ENCODE measurements around the gene LRRC59. TPM values are rescaled to one million over a fixed set of nuclear protein-coding genes. Genes with fewer than 3 reads are reported as not detected.

LRRC59 gene
- total and polyA plus RNA-seq, 2 of the 13 experiments (the other 11 are each of a cell fraction or from before 2014, with no cell fraction given) = 87.3 to 222 TPM

DNA sequence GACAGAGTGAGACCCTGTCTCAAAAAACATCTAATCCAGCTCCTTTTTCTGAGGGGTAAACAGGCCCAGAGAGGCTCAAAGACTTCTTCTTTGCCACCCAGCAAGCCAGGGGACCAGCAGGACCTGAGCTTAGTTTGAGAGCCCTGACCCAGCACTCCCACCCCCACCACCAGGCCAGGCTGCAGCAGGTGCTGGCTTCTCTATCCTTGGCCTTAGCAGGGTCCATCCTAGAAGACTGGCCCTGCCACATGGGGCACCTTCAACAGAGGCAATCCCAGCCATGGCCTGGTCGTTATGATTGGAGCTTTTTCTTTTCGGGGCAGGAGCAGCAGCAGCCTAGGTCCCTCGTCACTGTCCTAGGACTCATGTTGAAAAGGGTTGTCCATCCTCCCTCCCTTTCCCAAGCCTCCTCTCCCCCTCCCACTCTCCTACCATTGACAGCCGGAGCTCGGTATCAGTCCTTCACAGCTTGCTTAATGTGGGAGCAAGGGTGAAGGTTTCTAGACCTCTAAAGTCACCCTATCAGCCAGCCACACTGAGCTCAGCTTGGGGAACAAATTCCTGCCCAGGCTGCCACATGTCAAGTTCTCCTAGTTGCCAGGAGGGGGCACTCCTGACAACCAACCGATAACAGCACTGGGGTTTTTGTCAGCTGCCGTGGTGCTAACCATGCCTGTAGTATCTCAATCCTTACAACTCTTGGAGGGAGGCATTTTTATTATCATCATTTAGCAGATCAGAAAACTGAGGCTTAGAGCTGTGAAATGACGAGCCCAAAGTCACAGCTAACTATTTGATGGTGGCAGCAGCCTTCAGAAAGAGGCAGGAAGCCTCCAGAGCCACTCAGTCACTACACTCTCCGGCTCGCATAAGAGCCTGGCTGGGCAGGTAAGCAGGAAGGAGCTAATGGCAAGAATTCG is 35.5 kb downstream of the LRRC59 start (continued):
- TF ChIP-seq SRF (IDR thresholded peaks at IDR 0.05; ENCODE audit: low read depth, low read length) = no peak
- TF ChIP-seq CHD4 (IDR thresholded peaks at IDR 0.05; ENCODE audit: borderline replicate concordance, low read length) = no peak
- TF ChIP-seq ZMYM2 (CRISPR knock-in tag; IDR thresholded peaks at IDR 0.05) = no peak
- TF ChIP-seq MTF1 (CRISPR knock-in tag; IDR thresholded peaks at IDR 0.05) = no peak
- TF ChIP-seq, protein P1, sequence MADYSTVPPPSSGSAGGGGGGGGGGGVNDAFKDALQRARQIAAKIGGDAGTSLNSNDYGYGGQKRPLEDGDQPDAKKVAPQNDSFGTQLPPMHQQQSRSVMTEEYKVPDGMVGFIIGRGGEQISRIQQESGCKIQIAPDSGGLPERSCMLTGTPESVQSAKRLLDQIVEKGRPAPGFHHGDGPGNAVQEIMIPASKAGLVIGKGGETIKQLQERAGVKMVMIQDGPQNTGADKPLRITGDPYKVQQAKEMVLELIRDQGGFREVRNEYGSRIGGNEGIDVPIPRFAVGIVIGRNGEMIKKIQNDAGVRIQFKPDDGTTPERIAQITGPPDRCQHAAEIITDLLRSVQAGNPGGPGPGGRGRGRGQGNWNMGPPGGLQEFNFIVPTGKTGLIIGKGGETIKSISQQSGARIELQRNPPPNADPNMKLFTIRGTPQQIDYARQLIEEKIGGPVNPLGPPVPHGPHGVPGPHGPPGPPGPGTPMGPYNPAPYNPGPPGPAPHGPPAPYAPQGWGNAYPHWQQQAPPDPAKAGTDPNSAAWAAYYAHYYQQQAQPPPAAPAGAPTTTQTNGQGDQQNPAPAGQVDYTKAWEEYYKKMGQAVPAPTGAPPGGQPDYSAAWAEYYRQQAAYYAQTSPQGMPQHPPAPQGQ (CRISPR knock-in tag; IDR thresholded peaks at IDR 0.05; ENCODE audit: borderline replicate concordance) = 0 out of 2 replicates have a peak, but pooled peaks have one; percentile 49
- TF ChIP-seq ZMYM4 (CRISPR knock-in tag; IDR thresholded peaks at IDR 0.05) = peak; percentile 25; the same call in 1 of the 2 replicates
- TF ChIP-seq, protein P2, sequence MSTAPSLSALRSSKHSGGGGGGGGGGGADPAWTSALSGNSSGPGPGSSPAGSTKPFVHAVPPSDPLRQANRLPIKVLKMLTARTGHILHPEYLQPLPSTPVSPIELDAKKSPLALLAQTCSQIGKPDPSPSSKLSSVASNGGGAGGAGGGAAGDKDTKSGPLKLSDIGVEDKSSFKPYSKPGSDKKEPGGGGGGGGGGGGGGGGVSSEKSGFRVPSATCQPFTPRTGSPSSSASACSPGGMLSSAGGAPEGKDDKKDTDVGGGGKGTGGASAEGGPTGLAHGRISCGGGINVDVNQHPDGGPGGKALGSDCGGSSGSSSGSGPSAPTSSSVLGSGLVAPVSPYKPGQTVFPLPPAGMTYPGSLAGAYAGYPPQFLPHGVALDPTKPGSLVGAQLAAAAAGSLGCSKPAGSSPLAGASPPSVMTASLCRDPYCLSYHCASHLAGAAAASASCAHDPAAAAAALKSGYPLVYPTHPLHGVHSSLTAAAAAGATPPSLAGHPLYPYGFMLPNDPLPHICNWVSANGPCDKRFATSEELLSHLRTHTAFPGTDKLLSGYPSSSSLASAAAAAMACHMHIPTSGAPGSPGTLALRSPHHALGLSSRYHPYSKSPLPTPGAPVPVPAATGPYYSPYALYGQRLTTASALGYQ (CRISPR knock-in tag; IDR thresholded peaks at IDR 0.05) = no peak
- TF ChIP-seq, protein P3, sequence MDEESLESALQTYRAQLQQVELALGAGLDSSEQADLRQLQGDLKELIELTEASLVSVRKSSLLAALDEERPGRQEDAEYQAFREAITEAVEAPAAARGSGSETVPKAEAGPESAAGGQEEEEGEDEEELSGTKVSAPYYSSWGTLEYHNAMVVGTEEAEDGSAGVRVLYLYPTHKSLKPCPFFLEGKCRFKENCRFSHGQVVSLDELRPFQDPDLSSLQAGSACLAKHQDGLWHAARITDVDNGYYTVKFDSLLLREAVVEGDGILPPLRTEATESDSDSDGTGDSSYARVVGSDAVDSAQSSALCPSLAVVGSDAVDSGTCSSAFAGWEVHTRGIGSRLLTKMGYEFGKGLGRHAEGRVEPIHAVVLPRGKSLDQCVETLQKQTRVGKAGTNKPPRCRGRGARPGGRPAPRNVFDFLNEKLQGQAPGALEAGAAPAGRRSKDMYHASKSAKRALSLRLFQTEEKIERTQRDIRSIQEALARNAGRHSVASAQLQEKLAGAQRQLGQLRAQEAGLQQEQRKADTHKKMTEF (CRISPR knock-in tag; IDR thresholded peaks at IDR 0.05) = peak; percentile 55; the same call in 1 of the 2 replicates
- no peak for TF ChIP-seq ZNF775 (CRISPR knock-in tag; IDR thresholded peaks at IDR 0.05; ENCODE audit: borderline replicate concordance)
- TF ChIP-seq SMAD1 (CRISPR knock-in tag; IDR thresholded peaks at IDR 0.05; ENCODE audit: borderline replicate concordance, low read depth) = 0 out of 2 replicates have a peak, but pooled peaks have one; percentile 27
- TF ChIP-seq TAF1 (CRISPR knock-in tag; IDR thresholded peaks at IDR 0.05) = no peak
- no peak for TF ChIP-seq ZC3H13 (CRISPR knock-in tag; IDR thresholded peaks at IDR 0.05)
- 0 out of 2 replicates have a peak, but pooled peaks have one; percentile 37 for TF ChIP-seq ZNF44 (CRISPR knock-in tag; IDR thresholded peaks at IDR 0.05)
- TF ChIP-seq SAP130 (CRISPR knock-in tag; IDR thresholded peaks at IDR 0.05; ENCODE audit: low read depth) = peak; percentile 76
- TF ChIP-seq CREB1 (IDR thresholded peaks at IDR 0.05) = no peak
- no peak for TF ChIP-seq CREB1 (CRISPR knock-in tag; IDR thresholded peaks at IDR 0.05)
- TF ChIP-seq RARG (CRISPR knock-in tag; IDR thresholded peaks at IDR 0.05; ENCODE audit: low read depth) = no peak
- TF ChIP-seq KDM4B (CRISPR knock-in tag; IDR thresholded peaks at IDR 0.05) = no peak
- TF ChIP-seq, protein P4, sequence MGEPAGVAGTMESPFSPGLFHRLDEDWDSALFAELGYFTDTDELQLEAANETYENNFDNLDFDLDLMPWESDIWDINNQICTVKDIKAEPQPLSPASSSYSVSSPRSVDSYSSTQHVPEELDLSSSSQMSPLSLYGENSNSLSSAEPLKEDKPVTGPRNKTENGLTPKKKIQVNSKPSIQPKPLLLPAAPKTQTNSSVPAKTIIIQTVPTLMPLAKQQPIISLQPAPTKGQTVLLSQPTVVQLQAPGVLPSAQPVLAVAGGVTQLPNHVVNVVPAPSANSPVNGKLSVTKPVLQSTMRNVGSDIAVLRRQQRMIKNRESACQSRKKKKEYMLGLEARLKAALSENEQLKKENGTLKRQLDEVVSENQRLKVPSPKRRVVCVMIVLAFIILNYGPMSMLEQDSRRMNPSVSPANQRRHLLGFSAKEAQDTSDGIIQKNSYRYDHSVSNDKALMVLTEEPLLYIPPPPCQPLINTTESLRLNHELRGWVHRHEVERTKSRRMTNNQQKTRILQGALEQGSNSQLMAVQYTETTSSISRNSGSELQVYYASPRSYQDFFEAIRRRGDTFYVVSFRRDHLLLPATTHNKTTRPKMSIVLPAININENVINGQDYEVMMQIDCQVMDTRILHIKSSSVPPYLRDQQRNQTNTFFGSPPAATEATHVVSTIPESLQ (CRISPR knock-in tag; conservative IDR thresholded peaks at IDR 0.05) = no peak
- TF ChIP-seq NRL (CRISPR knock-in tag; IDR thresholded peaks at IDR 0.05; ENCODE audit: borderline replicate concordance) = peak; percentile 73; the same call in 1 of the 2 replicates
- no peak for TF ChIP-seq PTBP1 (IDR thresholded peaks at IDR 0.05; ENCODE audit: low read depth, low read length, poor library complexity, severe bottlenecking)
- peak; percentile 96 for TF ChIP-seq XRCC5 (optimal IDR thresholded peaks at IDR 0.05; ENCODE audit: low read length)
- TF ChIP-seq HDAC2 (CRISPR knock-in tag; IDR thresholded peaks at IDR 0.05) = 0 out of 2 replicates have a peak, but pooled peaks have one; percentile 28

All from HepG2 (cell line).